HG02884 (cell line): ENCODE measurements around the gene IFRD1.
A peak's percentile ranks its signal among the peaks of the same experiment; 100 is the strongest.

ENCODE experiments used
- ATAC-seq: cut with Tn5 transposase; IDR thresholded peaks from one replicate; pipeline ENCODE4 v1.9.1; 2021; ENCODE audit warnings: mild to moderate bottlenecking, moderate library complexity; ENCODE audit not compliant: unreplicated experiment

The IFRD1 gene

GRCh38 chr7:112484671-112485167 is 34.5 kb downstream of the IFRD1 start:
- ATAC-seq, result no peak

DNA sequence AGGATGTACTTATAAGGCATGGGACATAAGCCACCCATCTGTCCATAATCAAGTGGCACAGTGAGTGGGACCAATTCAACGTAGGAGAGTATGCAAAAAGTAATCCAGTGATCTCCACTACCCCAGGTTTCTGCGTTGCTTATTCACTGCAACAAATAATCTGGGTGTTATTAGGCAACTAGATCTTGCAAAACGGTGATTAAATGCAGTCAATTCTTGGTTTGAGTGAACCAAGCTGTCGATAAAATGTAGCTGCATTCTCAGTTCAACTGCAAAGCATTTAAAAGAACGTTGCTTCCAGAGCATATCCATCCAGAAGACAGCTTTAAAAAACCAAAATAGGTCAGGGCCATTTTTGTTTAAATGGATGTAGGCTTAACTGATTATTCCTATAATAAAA is 35.5 kb downstream of the IFRD1 start:
- ATAC-seq, result no peak

DNA sequence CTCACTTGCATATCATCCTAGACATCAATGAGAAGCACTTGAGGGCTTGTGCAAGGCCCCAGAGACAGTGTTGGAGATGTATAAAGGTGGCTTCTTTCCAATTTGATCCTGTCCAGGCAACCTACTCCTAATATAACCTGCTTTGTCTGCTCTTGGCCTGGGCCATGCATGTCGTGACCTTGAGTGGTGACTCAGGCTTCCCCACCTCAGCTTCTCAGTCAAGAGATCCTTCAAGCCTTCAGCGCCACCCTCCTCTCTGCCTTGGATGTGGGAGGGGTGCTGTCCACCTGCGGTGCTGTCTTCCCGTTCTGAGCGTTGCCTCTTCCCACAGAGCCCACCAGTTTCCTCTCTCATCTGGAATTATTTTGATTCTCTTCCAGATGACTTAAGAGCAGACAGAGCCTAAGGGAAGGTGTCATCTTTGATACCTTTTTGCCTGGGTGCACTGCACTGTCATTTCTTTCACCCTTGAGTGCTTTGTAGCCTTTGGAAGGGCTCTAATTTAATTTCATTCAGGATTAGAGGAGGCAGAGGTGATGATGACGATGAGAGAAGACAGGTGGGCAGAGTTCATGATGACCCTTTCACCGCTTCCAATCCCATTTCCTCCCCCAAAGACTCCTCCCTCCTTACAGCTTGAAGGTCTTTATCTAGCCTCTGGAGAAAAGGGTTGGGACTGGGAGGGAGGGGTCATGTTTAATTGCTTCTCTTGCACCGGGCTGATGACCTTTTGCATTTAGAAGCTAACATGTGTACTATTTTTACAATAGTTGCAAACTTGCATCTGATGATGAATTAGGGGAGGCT is 37.4 kb downstream of the IFRD1 start:
- ATAC-seq, result no peak

- ATAC-seq, result no peak
Observed at GRCh38 chr7:112488264-112488552, 37.9 kb downstream of the IFRD1 start.

DNA sequence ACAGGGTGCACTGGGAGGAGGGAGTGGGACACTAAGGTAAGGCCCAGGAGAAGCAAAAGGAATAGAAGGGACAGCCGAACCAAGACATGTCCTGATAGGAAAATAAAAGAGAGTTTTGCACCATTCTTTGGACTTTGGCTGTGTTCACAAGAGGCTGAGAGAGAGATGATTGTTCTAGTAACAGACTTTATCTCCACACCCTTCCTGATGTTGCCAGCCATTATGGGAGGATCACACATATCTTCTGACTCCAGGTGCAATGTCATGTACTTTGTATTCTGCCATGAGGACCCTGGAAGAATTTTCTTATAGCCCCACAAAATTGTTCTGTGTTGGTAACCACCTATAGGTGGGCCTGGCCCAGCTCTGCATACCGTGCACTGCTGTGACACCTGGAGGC is 41.9 kb downstream of the IFRD1 start:
- ATAC-seq, result no peak

GRCh38 chr7:112494656-112495055 is 44.4 kb downstream of the IFRD1 start:
- ATAC-seq, result no peak

- no peak for ATAC-seq
Observed at GRCh38 chr7:112495156-112495788, 45.0 kb downstream of the IFRD1 start.

DNA sequence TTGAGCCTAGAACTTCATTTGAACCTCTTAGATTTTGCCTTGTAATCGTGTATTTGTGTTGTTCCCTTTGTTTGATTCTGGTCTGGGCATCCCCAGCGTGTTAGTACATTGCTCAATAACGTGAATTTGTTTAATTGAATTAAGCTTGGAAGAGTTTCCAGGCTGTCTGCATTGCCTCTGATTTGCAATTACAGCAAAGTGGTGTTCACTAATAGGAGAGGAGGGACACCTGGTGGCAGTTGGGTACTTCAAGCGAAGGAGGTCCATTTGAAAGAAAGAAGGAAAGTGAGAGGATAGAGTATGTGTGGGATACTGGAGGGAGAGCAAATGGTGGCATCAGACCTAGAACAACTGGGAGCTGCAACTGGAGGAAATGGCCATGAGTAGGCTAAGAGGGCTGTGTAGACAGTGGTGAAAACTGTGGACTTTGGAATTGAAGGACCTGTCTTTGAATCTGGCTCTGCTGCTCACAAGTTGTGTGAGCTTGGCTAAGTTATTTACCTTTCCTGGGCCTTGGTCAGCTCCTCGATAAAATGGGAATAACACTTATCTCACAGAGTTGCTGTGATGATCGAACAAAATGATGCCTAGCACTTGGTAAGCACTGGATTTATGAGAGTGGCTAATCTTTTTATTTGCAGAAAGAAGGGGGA is 45.7 kb downstream of the IFRD1 start:
- ATAC-seq, result peak; percentile 68

- ATAC-seq, result peak; percentile 60
Observed at GRCh38 chr7:112497481-112497880, 47.2 kb downstream of the IFRD1 start.

DNA sequence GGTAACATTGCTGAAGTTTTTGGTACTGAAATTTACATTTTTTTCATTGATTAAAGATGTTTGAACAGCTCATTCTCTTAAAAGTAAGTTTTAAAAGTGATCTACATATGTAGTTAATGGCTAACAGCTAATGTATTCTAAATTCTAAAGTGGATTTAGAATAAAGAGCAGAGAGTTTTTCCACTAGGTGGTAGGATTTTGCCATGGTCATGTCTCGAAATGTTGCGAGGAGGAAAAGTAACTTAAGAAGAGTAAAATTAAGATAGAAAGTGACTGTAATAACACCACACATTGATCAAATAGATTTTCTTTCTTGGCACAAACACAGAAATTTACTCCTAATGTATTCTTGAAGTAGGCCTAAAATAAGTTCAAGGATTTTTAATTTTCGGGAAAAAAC is 50.4 kb downstream of the IFRD1 start:
- ATAC-seq, result no peak

- no peak for ATAC-seq
Observed at GRCh38 chr7:112501801-112502503, 51.7 kb downstream of the IFRD1 start.

GRCh38 chr7:112502700-112503099 is 52.4 kb downstream of the IFRD1 start:
- no peak for ATAC-seq

GRCh38 chr7:112503361-112503972 is 53.2 kb downstream of the IFRD1 start:
- ATAC-seq, result no peak

- ATAC-seq, result no peak
Observed at GRCh38 chr7:112504093-112504695, 53.9 kb downstream of the IFRD1 start.

DNA sequence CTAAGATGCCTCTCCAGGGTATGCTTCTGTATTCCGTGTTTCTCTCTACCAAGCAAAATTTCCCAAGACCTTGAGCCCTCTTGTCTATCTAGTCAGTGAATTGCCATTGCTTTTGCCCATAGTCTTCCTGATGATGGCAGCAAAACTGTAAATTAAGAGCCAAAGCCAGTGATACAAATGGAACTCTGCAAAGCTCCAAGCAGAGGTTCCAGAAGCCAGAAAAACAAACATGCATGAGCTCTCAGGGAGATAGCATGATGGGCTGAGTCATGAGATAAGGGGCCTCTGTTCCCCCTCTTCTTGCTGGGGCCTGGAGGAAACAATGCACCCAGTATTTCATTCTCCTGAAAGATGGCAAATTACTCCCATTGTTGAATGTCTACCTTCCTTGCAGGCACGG is 55.2 kb downstream of the IFRD1 start:
- ATAC-seq, result no peak

- no peak for ATAC-seq
Observed at GRCh38 chr7:112508404-112508803, 58.1 kb downstream of the IFRD1 start.

GRCh38 chr7:112509402-112509801 is 59.1 kb downstream of the IFRD1 start:
- ATAC-seq, result no peak

GRCh38 chr7:112510001-112510742 is 59.9 kb downstream of the IFRD1 start:
- ATAC-seq, result peak; percentile 64

DNA sequence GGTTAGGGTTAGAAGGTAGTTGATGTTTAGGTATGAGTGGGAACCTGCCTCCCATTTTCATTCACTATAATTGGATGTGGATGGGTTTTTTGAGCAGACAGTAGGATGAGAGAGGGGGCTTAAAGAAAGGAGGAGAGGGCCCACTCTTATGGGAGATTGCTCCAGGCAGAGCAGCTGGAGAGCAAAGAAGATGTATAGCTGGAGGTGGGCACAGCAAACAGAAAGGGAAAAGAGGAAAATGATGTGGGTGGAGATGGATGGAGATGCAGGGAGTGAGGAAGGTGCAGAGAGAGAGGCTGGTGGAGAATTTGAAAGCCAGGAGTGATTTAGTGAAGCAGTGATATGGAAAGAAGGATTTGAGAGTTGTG is 60.5 kb downstream of the IFRD1 start:
- no peak for ATAC-seq
